H1 (cell line): ENCODE results near the gene PDE6D. TPM values are rescaled to one million over a fixed set of nuclear protein-coding genes. Genes with fewer than 3 reads are reported as not detected.
A peak's percentile ranks its signal among the peaks of the same experiment; 100 is the strongest.

ENCODE experiments used
- CTCF ChIA-PET: fragments of 300-600 bp; sonication (Branson Sonifier 250); formaldehyde crosslinking; loops from one replicate; lab custom pipeline; 2021; ENCODE audit not compliant: partially characterized antibody; lab: Charles Lee
- POLR2A ChIA-PET: fragments of 300-600 bp; sonication (Branson Sonifier 250); formaldehyde crosslinking; loops from one replicate; lab custom pipeline; 2021; ENCODE audit warnings: inconsistent platforms; ENCODE audit not compliant: partially characterized antibody; lab: Charles Lee
- DNase-seq, 2 experiments: peaks; one replicate each; pipeline versions ENCODE4 v3.0.0 to v3.0.0-alpha.2; 2010 to 2022; ENCODE audit warnings: low spot score in 2 of 2, low read depth in 1 of 2, mixed read lengths in 1 of 2
- FAIRE-seq: peaks from 2 replicates; lab custom pipeline; 2011; peaks lifted over from hg19 to GRCh38; lab: Jason Lieb, UNC
- H2AFZ ChIP-seq: 2 replicates; pipeline ENCODE4 v1.8.1; 2012; ENCODE audit warnings: low read length, inconsistent platforms
- H2AK5ac ChIP-seq: 2 replicates; pipeline ENCODE4 v1.6.1; 2013; ENCODE audit warnings: low read depth, low read length
- H2BK120ac ChIP-seq: replicated peaks from 2 replicates; pipeline ENCODE3; 2013; ENCODE audit warnings: low read depth, low read length, inconsistent platforms
- H2BK12ac ChIP-seq: 2 replicates; pipeline ENCODE4 v1.6.1; 2013; ENCODE audit warnings: low read depth, low read length
- H2BK15ac ChIP-seq: 2 replicates; pipeline ENCODE4 v1.6.1; 2013; ENCODE audit warnings: low read length
- H2BK20ac ChIP-seq: 2 replicates; pipeline ENCODE4 v1.6.1; 2013; ENCODE audit warnings: low read length
- H2BK5ac ChIP-seq: 2 replicates; pipeline ENCODE4 v1.6.1; 2013; ENCODE audit warnings: low read depth, low read length
- H3K14ac ChIP-seq: 2 replicates; pipeline ENCODE4 v1.6.1; 2013; ENCODE audit warnings: inconsistent platforms; ENCODE audit not compliant: insufficient read length
- H3K18ac ChIP-seq: 2 replicates; pipeline ENCODE4 v1.6.1; 2013; ENCODE audit warnings: low read length; ENCODE audit errors: extremely low read depth
- H3K23ac ChIP-seq: 2 replicates; pipeline ENCODE4 v1.6.1; 2013; ENCODE audit warnings: inconsistent platforms; ENCODE audit not compliant: insufficient read length
- H3K23me2 ChIP-seq: 2 replicates; pipeline ENCODE4 v1.6.1; 2013; ENCODE audit warnings: low read depth, low read length
- H3K27ac ChIP-seq: 2 replicates; pipeline ENCODE4 v1.6.1; 2011; ENCODE audit warnings: low read depth, low read length, inconsistent platforms
- H3K27me3 ChIP-seq, 4 experiments: replicated peaks in 1 of 4; 1 replicate in 1 of 4; 2 replicates in 3 of 4; pipeline versions ENCODE4 v1.6.1 to v1.8.1; 2011 to 2013; ENCODE audit warnings: low read length in 3 of 4, mild to moderate bottlenecking in 3 of 4, inconsistent platforms in 2 of 4, mixed read lengths in 2 of 4, moderate library complexity in 1 of 4; ENCODE audit not compliant: control insufficient read depth in 3 of 4, insufficient read depth in 3 of 4; ENCODE audit errors: extremely low read depth in 1 of 4
- H3K36me3 ChIP-seq, 4 experiments: 2 replicates each; pipeline versions ENCODE4 v1.6.1 to v1.8.1; 2011 to 2013; ENCODE audit warnings: mild to moderate bottlenecking in 4 of 4, low read length in 3 of 4, moderate library complexity in 2 of 4, control low read depth in 1 of 4, inconsistent platforms in 1 of 4; ENCODE audit not compliant: insufficient read depth in 4 of 4, control insufficient read depth in 2 of 4
- H3K4ac ChIP-seq: replicated peaks from 2 replicates; pipeline ENCODE3; 2013; ENCODE audit warnings: low read length, low read depth, mixed read lengths, inconsistent platforms; ENCODE audit not compliant: insufficient read length
- H3K4me1 ChIP-seq, 4 experiments: replicated peaks in 1 of 4; 1 replicate in 1 of 4; 2 replicates in 3 of 4; pipeline versions ENCODE4 v1.6.1 to v1.8.1; 2011 to 2013; ENCODE audit warnings: low read length in 3 of 4, inconsistent platforms in 2 of 4, mixed read lengths in 1 of 4; ENCODE audit not compliant: insufficient read depth in 4 of 4, control insufficient read depth in 3 of 4
- H3K4me2 ChIP-seq, 2 experiments: 2 replicates each; pipeline versions ENCODE4 v1.6.1 to v1.8.1; 2011 to 2013; ENCODE audit warnings: low read depth in 2 of 2, low read length in 2 of 2, control low read depth in 1 of 2, inconsistent platforms in 1 of 2, mild to moderate bottlenecking in 1 of 2; ENCODE audit not compliant: insufficient read depth in 1 of 2
- H3K4me3 ChIP-seq, 4 experiments: fragments of 200-600, 300-600 bp in 1 of 4; sonication (generic), shearing (Covaris generic), sonication (Bioruptor Twin) in 1 of 4; 2 replicates each; pipeline versions ENCODE4 v1.5.1 to v1.8.1; 2011 to 2016; ENCODE audit warnings: low read length in 4 of 4, low read depth in 3 of 4, control low read depth in 2 of 4, inconsistent platforms in 2 of 4, mild to moderate bottlenecking in 2 of 4, mixed read lengths in 1 of 4, moderate library complexity in 1 of 4; ENCODE audit not compliant: insufficient read depth in 2 of 4; ENCODE audit errors: extremely low read depth in 1 of 4
- H3K56ac ChIP-seq: replicated peaks from 2 replicates; pipeline ENCODE3; 2013; ENCODE audit warnings: low read depth, mild to moderate bottlenecking, mixed read lengths, low read length, inconsistent platforms; ENCODE audit not compliant: insufficient read length
- H3K79me1 ChIP-seq: 2 replicates; pipeline ENCODE4 v1.6.1; 2013; ENCODE audit warnings: low read depth, low read length, control low read depth
- H3K79me2 ChIP-seq, 2 experiments: 2 replicates each; pipeline versions ENCODE4 v1.6.1 to v1.8.1; 2012 to 2013; ENCODE audit warnings: low read length in 2 of 2, mild to moderate bottlenecking in 2 of 2, inconsistent platforms in 1 of 2; ENCODE audit not compliant: insufficient read depth in 2 of 2, control insufficient read depth in 1 of 2
- H3K9ac ChIP-seq, 4 experiments: replicated peaks in 1 of 4; 1 replicate in 1 of 4; 2 replicates in 3 of 4; pipeline versions ENCODE4 v1.6.1 to v1.8.1; 2011 to 2013; ENCODE audit warnings: low read depth in 3 of 4, low read length in 3 of 4, control low read depth in 2 of 4, mild to moderate bottlenecking in 2 of 4, moderate library complexity in 2 of 4, inconsistent platforms in 1 of 4; ENCODE audit errors: extremely low read depth in 1 of 4
- H3K9me3 ChIP-seq, 2 experiments: 2 replicates each; pipeline versions ENCODE4 v1.6.1 to v1.8.1; 2012 to 2013; ENCODE audit warnings: mild to moderate bottlenecking in 2 of 2, moderate library complexity in 2 of 2, control low read depth in 1 of 2, inconsistent platforms in 1 of 2, low read depth in 1 of 2, low read length in 1 of 2, mixed read lengths in 1 of 2; ENCODE audit not compliant: insufficient read depth in 2 of 2
- H4K20me1 ChIP-seq, 2 experiments: replicated peaks in 1 of 2; 2 replicates each; pipeline versions ENCODE3 to v1.8.1; 2011 to 2013; ENCODE audit warnings: inconsistent platforms in 2 of 2, low read length in 2 of 2, mild to moderate bottlenecking in 1 of 2; ENCODE audit not compliant: insufficient read depth in 2 of 2, control insufficient read depth in 1 of 2
- H4K5ac ChIP-seq: 2 replicates; pipeline ENCODE4 v1.6.1; 2013; ENCODE audit warnings: low read length, low read depth, mixed read lengths, inconsistent platforms; ENCODE audit not compliant: insufficient read length
- H4K8ac ChIP-seq: 2 replicates; pipeline ENCODE4 v1.8.0; 2013; ENCODE audit warnings: mild to moderate bottlenecking, moderate library complexity, low read length, inconsistent platforms; ENCODE audit not compliant: insufficient read depth; ENCODE audit errors: extremely low read depth
- H4K91ac ChIP-seq: replicated peaks from 2 replicates; pipeline ENCODE3; 2013; ENCODE audit warnings: low read length, mixed read lengths, inconsistent platforms; ENCODE audit not compliant: insufficient read length
- GTF2F1 ChIP-seq: IDR thresholded peaks from 2 replicates; pipeline ENCODE4 v1.6.1; 2012; ENCODE audit warnings: low read depth, low read length, improper control_type of control experiment, borderline replicate concordance
- SIRT6 ChIP-seq: IDR thresholded peaks from one replicate; pipeline ENCODE4 v1.7.1; 2012; ENCODE audit warnings: low read length, inconsistent platforms
- SIX5 ChIP-seq: IDR thresholded peaks from 2 replicates; pipeline ENCODE4 v1.6.1; 2011; ENCODE audit warnings: mild to moderate bottlenecking, low read depth, low read length
- SRF ChIP-seq: IDR thresholded peaks from 2 replicates; pipeline ENCODE4 v1.6.1; 2011; ENCODE audit warnings: mild to moderate bottlenecking, low read depth, low read length, moderate library complexity
- TAF1 ChIP-seq: IDR thresholded peaks from 2 replicates; pipeline ENCODE4 v1.6.1; 2011; ENCODE audit warnings: mild to moderate bottlenecking, low read depth, low read length
- TAF7 ChIP-seq: optimal IDR thresholded peaks from 2 replicates; pipeline ENCODE3; 2011; ENCODE audit warnings: low read depth, mild to moderate bottlenecking, inconsistent platforms, low read length, moderate library complexity, borderline replicate concordance
- TEAD4 ChIP-seq: IDR thresholded peaks from 2 replicates; pipeline ENCODE4 v1.6.1; 2012; ENCODE audit warnings: low read depth, low read length, inconsistent platforms, mixed read lengths
- WGBS, 2 experiments: shearing (Covaris generic) in 1 of 2; methylation state at CpG; one replicate each; pipeline versions ENCODE4 v1.1.6 to v1.1.7; 2013 to 2015; ENCODE audit warnings: low lambda C conversion rate in 2 of 2, mixed read lengths in 2 of 2, inconsistent platforms in 1 of 2, low coverage in 1 of 2, missing lambda C conversion rate in 1 of 2; ENCODE audit not compliant: insufficient replicate concordance in 2 of 2, insufficient coverage in 1 of 2, insufficient read length in 1 of 2; ENCODE audit errors: extremely low coverage in 1 of 2, missing lambda C conversion rate in 1 of 2; 5-methylcytosine and 5-hydroxymethylcytosine counted together
- polyA plus RNA-seq, 7 experiments: library from polyadenylated mRNA; depleted of rRNA in 3 of 7; stranded (reverse) in 5 of 7; unstranded in 2 of 7; fragments of >200 nt in 5 of 7; fragments of 200-250 nt in 2 of 7; gene quantifications; 1 replicate in 5 of 7; 2 replicates in 1 of 7; 4 replicates in 1 of 7; pipeline versions ENCODE4 v1.2.1 to v1.2.3, GENCODE V29; 2011 to 2013; ENCODE audit warnings: missing spikeins in 2 of 7, mixed read lengths in 2 of 7
- total RNA-seq: library from RNA; stranded (reverse); fragmentation: NEBNext Ultra II Directional; extraction: Animal tissue kit (Norgen Biotek cat#: 25700); gene quantifications from 2 replicates; pipeline ENCODE4 v1.2.1, GENCODE V29; 2021
- TF ChIP-seq, protein P1 (sequence below), 3 experiments: IDR thresholded peaks; 1 replicate in 2 of 3; 2 replicates in 1 of 3; pipeline versions ENCODE4 v1.5.1 to v1.6.1; 2011; ENCODE audit warnings: low read length in 3 of 3, mild to moderate bottlenecking in 3 of 3, inconsistent platforms in 2 of 3, low read depth in 1 of 3, moderate library complexity in 1 of 3; ENCODE audit not compliant: insufficient read depth in 1 of 3; ENCODE audit errors: control extremely low read depth in 1 of 3

Gene PDE6D
- total and polyA plus RNA-seq, 2 of the 8 experiments (the other 6 are each of a cell fraction or from before 2014, with no cell fraction given), result 33.7 to 63.9 TPM

DNA sequence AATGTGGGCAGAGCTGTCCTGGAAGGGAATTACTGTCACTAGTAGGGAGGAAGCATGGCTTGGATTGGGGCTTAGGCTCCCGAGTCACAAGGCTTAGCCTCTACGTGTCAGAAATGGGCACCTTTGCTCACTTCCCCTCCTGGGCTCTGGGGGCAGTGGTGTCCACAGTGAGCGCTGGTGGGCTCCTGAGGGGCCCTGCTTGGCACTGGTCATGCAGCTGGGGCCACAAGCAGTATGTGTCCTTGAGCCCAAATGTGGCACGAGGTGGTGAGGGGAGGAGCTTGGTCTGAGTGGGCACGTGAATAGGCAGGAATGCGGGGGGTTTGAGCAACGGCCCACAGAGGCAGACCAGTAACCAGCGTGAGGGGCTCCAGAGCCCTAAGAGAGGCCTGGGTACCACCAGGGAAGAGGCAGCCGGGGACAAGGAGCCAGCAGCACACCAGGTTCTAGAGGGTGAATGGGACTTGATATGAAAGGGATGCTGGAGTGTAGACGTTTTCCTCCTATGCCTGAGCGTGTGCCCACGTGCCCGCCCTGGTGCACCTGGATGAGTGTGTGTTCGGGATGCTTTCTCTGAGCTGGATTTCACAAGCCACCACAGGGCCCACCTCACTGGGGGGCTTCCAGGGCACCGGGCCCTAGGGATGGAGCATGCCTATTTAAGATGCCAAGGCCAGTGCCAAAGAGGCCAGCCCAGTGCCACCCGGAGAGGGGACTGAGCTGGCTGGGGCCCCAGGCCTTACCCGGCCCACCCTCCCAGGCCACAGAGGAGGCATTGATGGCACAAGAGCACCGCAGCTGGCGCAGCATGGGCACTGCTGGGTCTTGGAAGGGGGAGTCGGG is 95.5 kb downstream of the PDE6D start:
- H2AFZ ChIP-seq, result no peak overlapping the region
- H3K4me2 ChIP-seq, result peak overlapping the region; percentile 21 to 38
- peak overlapping the region; percentile 98 for H3K18ac ChIP-seq
- peak overlapping the region; percentile 93 for H2AK5ac ChIP-seq
- H3K14ac ChIP-seq, result no peak overlapping the region
- H4K5ac ChIP-seq, result peak overlapping the region; percentile 23
- H3K27me3 ChIP-seq, result no peaks in the 10 kb centered on the region
- H3K23ac ChIP-seq, result no peak overlapping the region
- ChIA-PET POLR2A (interaction anchor here (1.3 to 27.8 kb wide), 8 partner anchors 4 to 113 kb away, joined by 3 to 1080 read pairs (median 50); partner anchors contain the start of gene PTMA), CTCF (interaction anchor here (0.8 to 31.4 kb wide), 20 partner anchors 9 to 129 kb away, joined by 3 to 555 read pairs (median 9); partner anchors contain the start of genes PDE6D and PTMA)
- H2BK15ac ChIP-seq, result peak overlapping the region; percentile 99
- H3K79me1 ChIP-seq, result no peaks in the 10 kb centered on the region
- peak overlapping the region; percentile 90 for H4K91ac ChIP-seq
- H3K4ac ChIP-seq, result peak overlapping the region; percentile 40
- FAIRE-seq (peak; percentile 7), DNase-seq (no peak)
- no peaks in the 10 kb centered on the region for H4K20me1 ChIP-seq
- H2BK120ac ChIP-seq, result peak overlapping the region; percentile 24
- 79% methylated on average over 20 of the region's 20 CpGs; no CpG with 5 or more reads in 1 of the 2 experiments for WGBS, 2 experiments
- no peaks in the 10 kb centered on the region for H3K79me2 ChIP-seq
- no peak overlapping the region for H3K56ac ChIP-seq
- no peaks in the 10 kb centered on the region for H3K9me3 ChIP-seq
- peak overlapping the region; percentile 28; the same call in 1 of the 2 replicates for H2BK5ac ChIP-seq
- peak overlapping the region; percentile 36; the same call in 1 of the 2 replicates for H4K8ac ChIP-seq
- peak overlapping the region; percentile 98; the same call in 1 of the 2 replicates for H2BK20ac ChIP-seq
- H3K9ac ChIP-seq, result no peak overlapping the region
- peaks cover 8% of the 10 kb centered on the region; the same call in 1 of the 2 replicates for H3K23me2 ChIP-seq
- H3K27ac ChIP-seq, result no peak overlapping the region
- peaks cover 4 to 47% (median 27%) of the 10 kb centered on the region in 4 experiments for H3K4me1 ChIP-seq
- H3K36me3 ChIP-seq, result no peaks in the 10 kb centered on the region
- peak overlapping the region in 2 of 4 experiments; percentile 16 to 26; a peak in 3 of 8 replicates for H3K4me3 ChIP-seq
- H2BK12ac ChIP-seq, result peak overlapping the region; percentile 99; the same call in 1 of the 2 replicates
- peak; percentile 70 for TF ChIP-seq TEAD4
- TF ChIP-seq SIRT6, result no peak
- TF ChIP-seq SIX5, result no peak
- TF ChIP-seq GTF2F1, result no peak
- peak; percentile 45 for TF ChIP-seq TAF7
- TF ChIP-seq, protein P1, sequence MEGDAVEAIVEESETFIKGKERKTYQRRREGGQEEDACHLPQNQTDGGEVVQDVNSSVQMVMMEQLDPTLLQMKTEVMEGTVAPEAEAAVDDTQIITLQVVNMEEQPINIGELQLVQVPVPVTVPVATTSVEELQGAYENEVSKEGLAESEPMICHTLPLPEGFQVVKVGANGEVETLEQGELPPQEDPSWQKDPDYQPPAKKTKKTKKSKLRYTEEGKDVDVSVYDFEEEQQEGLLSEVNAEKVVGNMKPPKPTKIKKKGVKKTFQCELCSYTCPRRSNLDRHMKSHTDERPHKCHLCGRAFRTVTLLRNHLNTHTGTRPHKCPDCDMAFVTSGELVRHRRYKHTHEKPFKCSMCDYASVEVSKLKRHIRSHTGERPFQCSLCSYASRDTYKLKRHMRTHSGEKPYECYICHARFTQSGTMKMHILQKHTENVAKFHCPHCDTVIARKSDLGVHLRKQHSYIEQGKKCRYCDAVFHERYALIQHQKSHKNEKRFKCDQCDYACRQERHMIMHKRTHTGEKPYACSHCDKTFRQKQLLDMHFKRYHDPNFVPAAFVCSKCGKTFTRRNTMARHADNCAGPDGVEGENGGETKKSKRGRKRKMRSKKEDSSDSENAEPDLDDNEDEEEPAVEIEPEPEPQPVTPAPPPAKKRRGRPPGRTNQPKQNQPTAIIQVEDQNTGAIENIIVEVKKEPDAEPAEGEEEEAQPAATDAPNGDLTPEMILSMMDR (IDR thresholded peaks at IDR 0.05; ENCODE audit: control extremely low read depth in 1 of 3, insufficient read depth in 1 of 3, low read depth in 1 of 3, low read length in 3 of 3), result peak in 2 of 3 experiments; percentile 68 to 81; a peak in 3 of 4 replicates
- no peak for TF ChIP-seq SRF
- 0 out of 2 replicates have a peak, but pooled peaks have one; percentile 34 for TF ChIP-seq TAF1
